Right atrium auricular region (tissue), 2 donors: ENCODE measurements around the gene PTPRU. TPM values are rescaled to one million over a fixed set of nuclear protein-coding genes. Genes with fewer than 3 reads are reported as not detected.

ENCODE experiments used
- DNase-seq: peaks from one replicate; pipeline ENCODE4 v3.0.0-alpha.2; 2019; ENCODE audit warnings: low spot score
- H3K27ac ChIP-seq, 2 donors: fragments of 200-600 bp; sonication (generic); 1 replicate in 1 of 2; 2 replicates in 1 of 2; pipeline ENCODE4 v1.5.1; 2016 to 2019
- H3K27me3 ChIP-seq, 2 donors: fragments of 200-600 bp; sonication (generic); one replicate each; pipeline versions ENCODE4 v1.5.1 to v1.6.0; 2017 to 2019
- H3K36me3 ChIP-seq: fragments of 200-600 bp; sonication (generic); one replicate; pipeline ENCODE4 v1.5.1; 2016
- H3K4me1 ChIP-seq, 2 donors: fragments of 200-600 bp; sonication (generic); one replicate each; pipeline versions ENCODE4 v1.5.1 to v1.6.0; 2017 to 2019
- H3K4me3 ChIP-seq, 2 donors: fragments of 200-600 bp; sonication (generic); 1 replicate in 1 of 2; 2 replicates in 1 of 2; pipeline ENCODE4 v1.5.1; 2017 to 2019; ENCODE audit warnings: mild to moderate bottlenecking in 1 of 2, moderate library complexity in 1 of 2
- H3K9me3 ChIP-seq, 2 donors: fragments of 200-600 bp; sonication (generic); one replicate each; pipeline ENCODE4 v1.5.1; 2019
- total RNA-seq, 2 donors: library from RNA; depleted of rRNA; stranded (reverse); fragments of >200 nt; gene quantifications; one replicate each; pipeline ENCODE4 v1.1.0, GENCODE V29; 2016
- TF ChIP-seq, protein P1 (sequence below), 2 donors: fragments of 200-600 bp; sonication (generic); IDR thresholded peaks; one replicate each; pipeline ENCODE4 v1.5.1; 2019; ENCODE audit warnings: antibody characterized with exemption in 2 of 2

PTPRU gene
- total RNA-seq, 2 donors from 2014 or later, result 15.9 to 22.4 TPM

- H3K9me3 ChIP-seq, result no peaks in the 10 kb centered on the region
- TF ChIP-seq, protein P1, sequence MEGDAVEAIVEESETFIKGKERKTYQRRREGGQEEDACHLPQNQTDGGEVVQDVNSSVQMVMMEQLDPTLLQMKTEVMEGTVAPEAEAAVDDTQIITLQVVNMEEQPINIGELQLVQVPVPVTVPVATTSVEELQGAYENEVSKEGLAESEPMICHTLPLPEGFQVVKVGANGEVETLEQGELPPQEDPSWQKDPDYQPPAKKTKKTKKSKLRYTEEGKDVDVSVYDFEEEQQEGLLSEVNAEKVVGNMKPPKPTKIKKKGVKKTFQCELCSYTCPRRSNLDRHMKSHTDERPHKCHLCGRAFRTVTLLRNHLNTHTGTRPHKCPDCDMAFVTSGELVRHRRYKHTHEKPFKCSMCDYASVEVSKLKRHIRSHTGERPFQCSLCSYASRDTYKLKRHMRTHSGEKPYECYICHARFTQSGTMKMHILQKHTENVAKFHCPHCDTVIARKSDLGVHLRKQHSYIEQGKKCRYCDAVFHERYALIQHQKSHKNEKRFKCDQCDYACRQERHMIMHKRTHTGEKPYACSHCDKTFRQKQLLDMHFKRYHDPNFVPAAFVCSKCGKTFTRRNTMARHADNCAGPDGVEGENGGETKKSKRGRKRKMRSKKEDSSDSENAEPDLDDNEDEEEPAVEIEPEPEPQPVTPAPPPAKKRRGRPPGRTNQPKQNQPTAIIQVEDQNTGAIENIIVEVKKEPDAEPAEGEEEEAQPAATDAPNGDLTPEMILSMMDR (IDR thresholded peaks at IDR 0.05), result no peak
- no peak overlapping the region for H3K27ac ChIP-seq
- no peaks in the 10 kb centered on the region for H3K27me3 ChIP-seq
- H3K36me3 ChIP-seq, result peaks cover 9% of the 10 kb centered on the region
- peaks cover 0 to 17% of the 10 kb centered on the region in 2 donors for H3K4me1 ChIP-seq
- no peak overlapping the region for H3K4me3 ChIP-seq
- DNase-seq, result no peak
Measured at GRCh38 chr1:29272147-29272907, 36.0 kb downstream of the PTPRU start.

- TF ChIP-seq, protein P1 (IDR thresholded peaks at IDR 0.05), result no peak
- H3K27ac ChIP-seq, result no peak overlapping the region
- H3K4me3 ChIP-seq, result no peak overlapping the region
- DNase-seq, result no peak
- H3K27me3 ChIP-seq, result no peaks in the 10 kb centered on the region
- H3K4me1 ChIP-seq, result peaks cover 0 to 17% of the 10 kb centered on the region in 2 donors
- H3K36me3 ChIP-seq, result peaks cover 9% of the 10 kb centered on the region
- H3K9me3 ChIP-seq, result no peaks in the 10 kb centered on the region
Measured at GRCh38 chr1:29275435-29275834, 39.1 kb downstream of the PTPRU start.

DNA sequence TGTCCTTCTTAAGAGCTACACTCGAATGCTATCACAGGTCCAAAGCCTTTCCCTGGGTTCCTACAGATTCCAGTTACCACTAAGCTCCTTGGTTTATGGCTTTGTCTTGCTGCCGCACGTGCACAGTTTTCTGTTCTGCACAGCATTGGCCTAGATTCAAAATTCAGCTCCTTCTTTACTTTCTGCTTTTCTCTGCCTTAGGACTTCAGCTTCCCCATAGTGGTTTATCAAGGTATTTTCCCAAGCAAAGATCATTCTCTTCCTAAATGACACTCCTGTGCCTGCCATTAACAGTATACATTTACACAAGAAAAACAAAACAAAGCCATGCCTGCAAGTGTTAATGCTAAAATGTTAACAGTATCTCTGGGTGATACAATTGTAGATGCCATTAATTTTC lies 41.8 kb downstream of the PTPRU start:
- Histone ChIP-seq H3K9me3 (no peaks in the 10 kb centered on the region), H3K4me1 (peaks cover 0 to 2% of the 10 kb centered on the region in 2 donors), H3K27me3 (no peaks in the 10 kb centered on the region), H3K4me3 (no peak overlapping the region), H3K36me3 (peaks cover 9% of the 10 kb centered on the region), H3K27ac (no peak overlapping the region)
- TF ChIP-seq, protein P1 (IDR thresholded peaks at IDR 0.05), result no peak
- no peak for DNase-seq

- Histone ChIP-seq H3K4me1 (peaks cover 0 to 4% of the 10 kb centered on the region in 2 donors), H3K36me3 (peaks cover 9% of the 10 kb centered on the region), H3K9me3 (no peaks in the 10 kb centered on the region), H3K4me3 (no peak overlapping the region), H3K27ac (no peak overlapping the region), H3K27me3 (no peaks in the 10 kb centered on the region)
- DNase-seq, result no peak
- TF ChIP-seq, protein P1 (IDR thresholded peaks at IDR 0.05), result no peak
Measured at GRCh38 chr1:29279406-29279805, 43.1 kb downstream of the PTPRU start.

- TF ChIP-seq, protein P1 (IDR thresholded peaks at IDR 0.05), result no peak
- Histone ChIP-seq H3K36me3 (peaks cover 9% of the 10 kb centered on the region), H3K4me1 (peaks cover 0 to 4% of the 10 kb centered on the region in 2 donors), H3K4me3 (no peak overlapping the region), H3K27ac (no peak overlapping the region), H3K9me3 (no peaks in the 10 kb centered on the region), H3K27me3 (no peaks in the 10 kb centered on the region)
- no peak for DNase-seq
Measured at GRCh38 chr1:29279951-29280391, 43.6 kb downstream of the PTPRU start.
